Endometrial microvascular endothelial cells (primary cell): ENCODE measurements around the gene PEF1. TPM values are rescaled to one million over a fixed set of nuclear protein-coding genes. Genes with fewer than 3 reads are reported as not detected.
"Not testable (repeated sequence)": the region's sequence is repeated elsewhere in the genome, so short reads cannot be mapped to it uniquely, and the experiment has no call there.

ENCODE experiments used
- in situ Hi-C: cut with HindIII; loops from 2 replicates; pipeline ENCODE4 v1.10.0; 2017; ENCODE audit warnings: low sequenced_read_pairs, low pct_unique_long_range_greater_than_20kb; ENCODE audit errors: inconsistent ontology term
- total RNA-seq: library from RNA; depleted of rRNA; stranded (reverse); fragments of >200 nt; gene quantifications from one replicate; pipeline ENCODE4 v1.2.3, GENCODE V29; 2015; ENCODE audit errors: inconsistent ontology term

Gene PEF1
- total RNA-seq, 1 donor from 2014 or later, result 126 TPM

- in situ Hi-C loops, result no loop called here
Measured at GRCh38 chr1:31593136-31593665, 51.5 kb downstream of the PEF1 start.

GRCh38 chr1:31592132-31592531, 52.5 kb downstream of the PEF1 start:
- in situ Hi-C loops, result no loop called here

GRCh38 chr1:31591425-31592093, 53.1 kb downstream of the PEF1 start:
- in situ Hi-C loops, result no loop called here

GRCh38 chr1:31588751-31589515, 55.7 kb downstream of the PEF1 start:
- in situ Hi-C loops, result no loop called here

- in situ Hi-C loops, result no loop called here
Measured at GRCh38 chr1:31587720-31588423, 56.8 kb downstream of the PEF1 start.

- in situ Hi-C loops, result not testable (repeated sequence)
Measured at GRCh38 chr1:31587328-31587699, 57.4 kb downstream of the PEF1 start.

GRCh38 chr1:31586376-31587327, 58.0 kb downstream of the PEF1 start:
- in situ Hi-C loops, result no loop called here

- in situ Hi-C loops, result no loop called here
Measured at GRCh38 chr1:31585736-31586365, 58.8 kb downstream of the PEF1 start.

GRCh38 chr1:31584869-31585735, 59.6 kb downstream of the PEF1 start:
- in situ Hi-C loops, result no loop called here

GRCh38 chr1:31583995-31584868, 60.4 kb downstream of the PEF1 start:
- in situ Hi-C loops, result no loop called here

- in situ Hi-C loops, result no loop called here
Measured at GRCh38 chr1:31583082-31583994, 61.3 kb downstream of the PEF1 start.

GRCh38 chr1:31581821-31582810, 62.6 kb downstream of the PEF1 start:
- in situ Hi-C loops, result no loop called here

GRCh38 chr1:31580891-31581603, 63.6 kb downstream of the PEF1 start:
- in situ Hi-C loops, result no loop called here

- in situ Hi-C loops, result no loop called here
Measured at GRCh38 chr1:31580513-31580870, 64.2 kb downstream of the PEF1 start.
